Heart left ventricle (tissue), 16 donors: ENCODE data around the gene MICALL2. TPM values are rescaled to one million over a fixed set of nuclear protein-coding genes. Genes with fewer than 3 reads are reported as not detected.

Source experiments
- ATAC-seq, 4 donors: fragments of 200-7000 bp; cut with Tn5 transposase; one replicate each; pipeline ENCODE4 v1.9.1; 2020 to 2022; ENCODE audit warnings: moderate library complexity in 4 of 4, mild to moderate bottlenecking in 3 of 4, moderate number of reproducible peaks in 1 of 4
- DNase-seq, 5 donors: peaks; one replicate each; pipeline ENCODE4 v3.0.0-alpha.2; 2020
- H3K27ac ChIP-seq, 12 donors: fragments of 200-600 bp; sonication (generic) in 4 of 12; one replicate each; pipeline versions ENCODE4 v1.5.0 to v1.8.0; 2016 to 2022; ENCODE audit warnings: mild to moderate bottlenecking in 2 of 12
- H3K27me3 ChIP-seq, 9 donors: fragments of 200-600 bp; sonication (generic) in 2 of 9; one replicate each; pipeline versions ENCODE4 v1.5.1 to v1.8.0; 2016 to 2022; ENCODE audit warnings: mild to moderate bottlenecking in 3 of 9
- H3K36me3 ChIP-seq, 9 donors: fragments of 200-600 bp; sonication (generic) in 2 of 9; one replicate each; pipeline versions ENCODE4 v1.5.0 to v1.8.0; 2018 to 2022; ENCODE audit warnings: mild to moderate bottlenecking in 2 of 9
- H3K4me1 ChIP-seq, 12 donors: fragments of 200-600 bp; sonication (generic) in 4 of 12; one replicate each; pipeline versions ENCODE4 v1.5.0 to v1.8.0; 2016 to 2022; ENCODE audit warnings: mild to moderate bottlenecking in 3 of 12
- H3K4me3 ChIP-seq, 12 donors: fragments of 200-600 bp; sonication (generic) in 4 of 12; one replicate each; pipeline versions ENCODE4 v1.5.0 to v1.8.0; 2017 to 2022; ENCODE audit warnings: mild to moderate bottlenecking in 9 of 12, moderate library complexity in 4 of 12
- H3K9me3 ChIP-seq, 12 donors: fragments of 200-600 bp; sonication (generic) in 4 of 12; one replicate each; pipeline versions ENCODE4 v1.5.0 to v1.8.0; 2016 to 2022; ENCODE audit warnings: mild to moderate bottlenecking in 1 of 12
- CTCF ChIP-seq, 12 donors: fragments of 200-600 bp; sonication (generic) in 4 of 12; IDR thresholded peaks; one replicate each; pipeline versions ENCODE4 v1.5.0 to v1.8.0; 2018 to 2022; ENCODE audit warnings: antibody characterized with exemption in 12 of 12, mild to moderate bottlenecking in 5 of 12
- POLR2A ChIP-seq, 2 donors: fragments of 450-650 bp; IDR thresholded peaks; one replicate each; pipeline ENCODE4 v1.6.1; 2017; ENCODE audit warnings: antibody characterized with exemption in 2 of 2, mild to moderate bottlenecking in 2 of 2, moderate library complexity in 2 of 2
- WGBS, 4 donors: extraction: QIAGEN DNeasy Blood & Tissue Kit in 2 of 4; methylation state at CpG; one replicate each; pipeline versions ENCODE4 v1.1.5 to v1.1.7; 2013 to 2018; 5-methylcytosine and 5-hydroxymethylcytosine counted together
- intact Hi-C, 10 donors: fragments of 100-400 bp; cut with DNase I; formaldehyde crosslinking; loops; one replicate each; pipeline versions ENCODE4 v1.11.1 to v1.14.2; 2022
- polyA plus RNA-seq, 2 donors: library from polyadenylated mRNA; stranded (reverse); fragments of 200-250 nt; gene quantifications; one replicate each; pipeline ENCODE4 v1.2.3, GENCODE V29; 2013
- total RNA-seq, 9 donors: library from RNA; depleted of rRNA in 2 of 9; stranded (reverse); fragments of >200 nt in 2 of 9; fragmentation: NEBNext Ultra II Directional in 3 of 9; extraction: Animal tissue kit (Norgen Biotek cat#: 25700) in 3 of 9; gene quantifications; one replicate each; pipeline versions ENCODE4 v1.1.0 to v1.2.4, GENCODE V29; 2016 to 2023
- donor health status: ischemic (EF 13 %, LVEDD 7.1; RV severe dilation, severe dysfunction).
- donor health status: healthy with polysubstance abuse.
- donor health status: DM: no; HTN: yes; CAD: no.
- donor health status: DM: no; HTN: no; CAD: no.
- donor health status: ischemic (EF 25% LVEDD 6.9; RV normal size, moderate dysfunction).
- donor health status: ischemic (EF 25% LVEDD 5.7; RV mildly dilated, moderate dysfunction).
- donor health status: healthy.
- donor health status: DM: yes; HTN: yes; CAD: no.
- donor health status: ischemic (EF 35%, LVEDD 5.7; RV mildly dilated, moderate dysfunction).
- donor health status: nonischemic (EF 11% LVEDD 7.7; RV severe dilation, severe dysfunction).
- donor health status: DM: yes; HTN: yes; CAD: no.
- donor health status: PGD.
- donor health status: ischemic (EF 29% LVEDD 5.4; RV normal size, mild dysfunction).
- donor health status: nonischemic (EF 23%, LVEDD 6.1; RV moderate dilation, normal function).

MICALL2 gene
- total and polyA plus RNA-seq, 11 donors, result 2.5 to 18.3 (median 8.4) TPM

GRCh38 chr7:1424041-1424440, 35.2 kb downstream of the MICALL2 start:
- ATAC-seq (no peak), DNase-seq (no peak)
- Histone ChIP-seq H3K27ac (no peak overlapping the region), H3K27me3 (peaks cover 0 to 43% (median 10%) of the 10 kb centered on the region in 9 donors), H3K4me3 (no peak overlapping the region), H3K9me3 (no peaks in the 10 kb centered on the region), H3K36me3 (no peaks in the 10 kb centered on the region), H3K4me1 (peaks cover 0 to 8% (median 0%) of the 10 kb centered on the region in 12 donors)
- TF ChIP-seq CTCF (IDR thresholded peaks at IDR 0.05) (no peak), POLR2A (IDR thresholded peaks at IDR 0.05) (no peak)
- WGBS, 4 donors, result 74 to 82% (median 78%) methylated on average over 8 to 12 of the region's 12 CpGs
- intact Hi-C loops, result no loop called here

- no peak overlapping the region for H3K27ac ChIP-seq
These were observed 35.9 kb downstream of the MICALL2 start for GRCh38 chr7:1423264-1423811.

GRCh38 chr7:1422512-1423263, 36.6 kb downstream of the MICALL2 start:
- TF ChIP-seq POLR2A (IDR thresholded peaks at IDR 0.05) (no peak), CTCF (IDR thresholded peaks at IDR 0.05) (no peak)
- DNase-seq (peak in 1 of 5 donors; percentile 49), ATAC-seq (no peak)
- Histone ChIP-seq H3K27me3 (peaks cover 0 to 46% (median 10%) of the 10 kb centered on the region in 9 donors), H3K27ac (no peak overlapping the region), H3K4me1 (peaks cover 0 to 8% (median 0%) of the 10 kb centered on the region in 12 donors), H3K9me3 (no peaks in the 10 kb centered on the region), H3K36me3 (no peaks in the 10 kb centered on the region), H3K4me3 (no peak overlapping the region)
- intact Hi-C loops, result no loop called here
- WGBS, 4 donors, result 20 to 35% (median 27%) methylated on average over 17 to 24 of the region's 24 CpGs

More at GRCh38 chr7:1423264-1423811, 35.9 kb downstream of the MICALL2 start:
- H3K4me1 ChIP-seq, result peaks cover 0 to 8% (median 0%) of the 10 kb centered on the region in 12 donors
- no peaks in the 10 kb centered on the region for H3K9me3 ChIP-seq
- H3K36me3 ChIP-seq, result no peaks in the 10 kb centered on the region
- intact Hi-C loops, result no loop called here
- no peak overlapping the region for H3K4me3 ChIP-seq
- WGBS, 4 donors, result 59 to 64% (median 60%) methylated on average over 5 of the region's 5 CpGs
- peaks cover 0 to 45% (median 10%) of the 10 kb centered on the region in 9 donors for H3K27me3 ChIP-seq
- DNase-seq, result no peak
- ATAC-seq, result no peak
- TF ChIP-seq POLR2A (IDR thresholded peaks at IDR 0.05) (no peak), CTCF (IDR thresholded peaks at IDR 0.05) (no peak)

GRCh38 chr7:1421946-1422345, 37.3 kb downstream of the MICALL2 start:
- ATAC-seq (no peak), DNase-seq (no peak)
- Histone ChIP-seq H3K36me3 (no peaks in the 10 kb centered on the region), H3K4me1 (peaks cover 0 to 8% (median 0%) of the 10 kb centered on the region in 12 donors), H3K4me3 (no peak overlapping the region), H3K27me3 (peaks cover 0 to 46% (median 10%) of the 10 kb centered on the region in 9 donors), H3K9me3 (no peaks in the 10 kb centered on the region), H3K27ac (no peak overlapping the region)
- intact Hi-C loops, result no loop called here
- no peak for TF ChIP-seq POLR2A (IDR thresholded peaks at IDR 0.05)
- TF ChIP-seq CTCF (IDR thresholded peaks at IDR 0.05), result no peak
- 87 to 90% (median 89%) methylated on average over 8 of the region's 8 CpGs; no CpG with 5 or more reads in 1 of the 4 donors for WGBS, 4 donors
